Duodenal mucosa (tissue), 2 donors: ENCODE data around the gene E2F8.

ENCODE experiments used
- H3K27ac ChIP-seq: one replicate; pipeline ENCODE4 v1.7.0; 2013; ENCODE audit warnings: low read depth, low read length
- H3K27me3 ChIP-seq, 2 donors: one replicate each; pipeline ENCODE4 v1.7.0; 2013; ENCODE audit warnings: low read length in 2 of 2, control low read depth in 1 of 2; ENCODE audit not compliant: insufficient read depth in 2 of 2, control insufficient read depth in 1 of 2
- H3K36me3 ChIP-seq, 2 donors: one replicate each; pipeline ENCODE4 v1.7.0; 2013; ENCODE audit warnings: low read length in 2 of 2, control low read depth in 1 of 2; ENCODE audit not compliant: insufficient read depth in 2 of 2, control insufficient read depth in 1 of 2
- H3K4me1 ChIP-seq, 2 donors: one replicate each; pipeline ENCODE4 v1.7.0; 2013; ENCODE audit warnings: low read length in 2 of 2, control low read depth in 1 of 2; ENCODE audit not compliant: insufficient read depth in 2 of 2, control insufficient read depth in 1 of 2
- H3K4me3 ChIP-seq, 2 donors: one replicate each; pipeline ENCODE4 v1.7.0; 2013; ENCODE audit warnings: low read length in 2 of 2, low read depth in 1 of 2
- H3K9ac ChIP-seq, 2 donors: one replicate each; pipeline ENCODE4 v1.7.0; 2013; ENCODE audit warnings: low read length in 2 of 2, low read depth in 1 of 2
- H3K9me3 ChIP-seq, 2 donors: one replicate each; pipeline ENCODE4 v1.7.0; 2013; ENCODE audit warnings: low read length in 2 of 2, control low read depth in 1 of 2; ENCODE audit not compliant: control insufficient read depth in 1 of 2

Gene E2F8

GRCh38 chr11:19225581-19225980, 15.2 kb downstream of the E2F8 start:
- Histone ChIP-seq H3K36me3 (peaks cover 12 to 17% of the 10 kb centered on the region in 2 donors), H3K4me3 (no peak overlapping the region), H3K27me3 (no peaks in the 10 kb centered on the region), H3K9me3 (no peaks in the 10 kb centered on the region), H3K27ac (no peak overlapping the region), H3K9ac (no peak overlapping the region), H3K4me1 (peaks cover 6 to 12% of the 10 kb centered on the region in 2 donors)

GRCh38 chr11:19225123-19225522, 15.6 kb downstream of the E2F8 start:
- no peak overlapping the region for H3K27ac ChIP-seq
- no peaks in the 10 kb centered on the region for H3K27me3 ChIP-seq
- no peak overlapping the region for H3K4me3 ChIP-seq
- H3K9me3 ChIP-seq, result no peaks in the 10 kb centered on the region
- H3K4me1 ChIP-seq, result peaks cover 6 to 13% of the 10 kb centered on the region in 2 donors
- peaks cover 12 to 14% of the 10 kb centered on the region in 2 donors for H3K36me3 ChIP-seq
- H3K9ac ChIP-seq, result no peak overlapping the region

- Histone ChIP-seq H3K27ac (no peak overlapping the region), H3K36me3 (peaks cover 7 to 11% of the 10 kb centered on the region in 2 donors), H3K4me3 (no peak overlapping the region), H3K9ac (no peak overlapping the region), H3K27me3 (no peaks in the 10 kb centered on the region), H3K4me1 (peaks cover 6 to 18% of the 10 kb centered on the region in 2 donors), H3K9me3 (no peaks in the 10 kb centered on the region)
Measured at GRCh38 chr11:19220903-19221724, 19.6 kb downstream of the E2F8 start.

- no peak overlapping the region for H3K4me3 ChIP-seq
Measured at GRCh38 chr11:19218786-19219460, 21.8 kb downstream of the E2F8 start.

GRCh38 chr11:19218216-19218615, 22.5 kb downstream of the E2F8 start:
- H3K9me3 ChIP-seq, result no peaks in the 10 kb centered on the region
- no peak overlapping the region for H3K27ac ChIP-seq
- H3K4me1 ChIP-seq, result peaks cover 6 to 18% of the 10 kb centered on the region in 2 donors
- H3K4me3 ChIP-seq, result no peak overlapping the region
- peaks cover 0 to 2% of the 10 kb centered on the region in 2 donors for H3K36me3 ChIP-seq
- no peaks in the 10 kb centered on the region for H3K27me3 ChIP-seq
- no peak overlapping the region for H3K9ac ChIP-seq

More at GRCh38 chr11:19218786-19219460, 21.8 kb downstream of the E2F8 start:
- Histone ChIP-seq H3K27me3 (no peaks in the 10 kb centered on the region), H3K27ac (no peak overlapping the region), H3K36me3 (peaks cover 0 to 7% of the 10 kb centered on the region in 2 donors), H3K4me1 (peaks cover 6 to 18% of the 10 kb centered on the region in 2 donors), H3K9me3 (no peaks in the 10 kb centered on the region), H3K9ac (no peak overlapping the region)

GRCh38 chr11:19216709-19217374, 23.9 kb downstream of the E2F8 start:
- H3K4me1 ChIP-seq, result peaks cover 6 to 18% of the 10 kb centered on the region in 2 donors
- no peak overlapping the region for H3K4me3 ChIP-seq
- H3K9me3 ChIP-seq, result no peaks in the 10 kb centered on the region
- no peak overlapping the region for H3K27ac ChIP-seq
- no peaks in the 10 kb centered on the region for H3K36me3 ChIP-seq
- no peaks in the 10 kb centered on the region for H3K27me3 ChIP-seq
- H3K9ac ChIP-seq, result no peak overlapping the region

- Histone ChIP-seq H3K4me3 (no peak overlapping the region), H3K9ac (no peak overlapping the region), H3K4me1 (peaks cover 0 to 11% of the 10 kb centered on the region in 2 donors), H3K27me3 (no peaks in the 10 kb centered on the region), H3K9me3 (no peaks in the 10 kb centered on the region), H3K27ac (no peak overlapping the region), H3K36me3 (no peaks in the 10 kb centered on the region)
Measured at GRCh38 chr11:19216021-19216420, 24.7 kb downstream of the E2F8 start.

GRCh38 chr11:19209617-19210370, 31.0 kb downstream of the E2F8 start:
- Histone ChIP-seq H3K36me3 (no peaks in the 10 kb centered on the region), H3K4me1 (peaks cover 0 to 5% of the 10 kb centered on the region in 2 donors), H3K4me3 (no peak overlapping the region), H3K9me3 (no peaks in the 10 kb centered on the region), H3K9ac (no peak overlapping the region), H3K27ac (no peak overlapping the region), H3K27me3 (no peaks in the 10 kb centered on the region)

- H3K4me3 ChIP-seq, result no peak overlapping the region
Measured at GRCh38 chr11:19208959-19209546, 31.7 kb downstream of the E2F8 start.

More at GRCh38 chr11:19208959-19209546, 31.7 kb downstream of the E2F8 start:
- Histone ChIP-seq H3K27me3 (no peaks in the 10 kb centered on the region), H3K36me3 (no peaks in the 10 kb centered on the region), H3K27ac (no peak overlapping the region), H3K4me1 (peaks cover 0 to 5% of the 10 kb centered on the region in 2 donors), H3K9me3 (no peaks in the 10 kb centered on the region), H3K9ac (no peak overlapping the region)
